Endometrium (tissue), 2 donors: ENCODE data around the gene PCP4L1.
"Not testable (repeated sequence)": the region's sequence is repeated elsewhere in the genome, so short reads cannot be mapped to it uniquely, and the experiment has no call there.

Experiments
- FAIRE-seq: peaks from 2 replicates; lab custom pipeline; 2012; peaks lifted over from hg19 to GRCh38; lab: Jason Lieb, UNC
- donor health status: control.
- donor health status: control.

PCP4L1 gene

GRCh38 chr1:161258439-161259344 lies at the start of gene PCP4L1:
PCP4L1 (plus strand) TSS chr1:161258745; CDS start chr1:161258975, 230 bp downstream.
- no peak for FAIRE-seq

- FAIRE-seq = no peak
These were observed 48.6 kb upstream of the PCP4L1 start for GRCh38 chr1:161209790-161210409.

- no peak for FAIRE-seq
These were observed 44.2 kb upstream of the PCP4L1 start for GRCh38 chr1:161214369-161214768.

- no peak for FAIRE-seq
These were observed 43.5 kb upstream of the PCP4L1 start, which contains the start of gene FCER1G for GRCh38 chr1:161215076-161215475. FCER1G (plus strand) TSS chr1:161215295; CDS start chr1:161215322, 27 bp downstream.

GRCh38 chr1:161216945-161217712 lies 41.4 kb upstream of the PCP4L1 start:
- no peak for FAIRE-seq

- FAIRE-seq = no peak
These were observed 40.7 kb upstream of the PCP4L1 start for GRCh38 chr1:161217831-161218230.

- FAIRE-seq = no peak
These were observed 40.1 kb upstream of the PCP4L1 start for GRCh38 chr1:161218301-161219077.

GRCh38 chr1:161219078-161219892 lies 39.3 kb upstream of the PCP4L1 start:
- FAIRE-seq = no peak

GRCh38 chr1:161220002-161220401 lies 38.5 kb upstream of the PCP4L1 start:
- FAIRE-seq = no peak

- no peak for FAIRE-seq
These were observed 36.1 kb upstream of the PCP4L1 start for GRCh38 chr1:161222175-161223019.

- no peak for FAIRE-seq
These were observed 34.5 kb upstream of the PCP4L1 start for GRCh38 chr1:161223805-161224694.

GRCh38 chr1:161224695-161225087 lies 33.9 kb upstream of the PCP4L1 start:
- FAIRE-seq = not testable (repeated sequence)

- no peak for FAIRE-seq
These were observed 33.4 kb upstream of the PCP4L1 start for GRCh38 chr1:161225178-161225533.

GRCh38 chr1:161225534-161226319 lies 32.8 kb upstream of the PCP4L1 start, which contains the start of gene TOMM40L:
TOMM40L (plus strand) TSS chr1:161226060; CDS start chr1:161226490, 430 bp downstream.
- FAIRE-seq = peak; percentile 99

- no peak for FAIRE-seq
These were observed 32.2 kb upstream of the PCP4L1 start for GRCh38 chr1:161226320-161226711.

- FAIRE-seq = no peak
These were observed 31.8 kb upstream of the PCP4L1 start for GRCh38 chr1:161226759-161227158.

- no peak for FAIRE-seq
These were observed 31.2 kb upstream of the PCP4L1 start for GRCh38 chr1:161227196-161227871.
